ENCODE data around the gene CST6.

DNA sequence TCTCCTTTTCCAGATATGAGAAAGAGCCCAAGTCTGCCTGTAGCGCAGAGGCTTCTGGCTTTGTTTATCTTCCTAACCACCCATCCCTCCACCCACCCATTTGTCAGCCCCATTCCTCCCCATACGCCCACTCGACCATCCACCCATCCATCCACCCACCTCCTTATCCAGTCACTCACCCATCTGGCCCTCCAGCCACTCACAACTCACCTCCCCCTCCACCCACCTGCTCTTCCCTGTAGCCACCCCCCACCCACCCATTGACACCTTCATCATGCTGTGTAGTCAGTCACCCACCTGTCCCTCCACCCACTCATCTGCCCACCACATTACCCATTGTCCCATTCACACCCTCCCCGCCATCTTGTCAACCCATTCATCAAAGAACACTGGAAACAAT lies 5.5 kb downstream of the CST6 start:
- TF ChIP-seq, protein P1, sequence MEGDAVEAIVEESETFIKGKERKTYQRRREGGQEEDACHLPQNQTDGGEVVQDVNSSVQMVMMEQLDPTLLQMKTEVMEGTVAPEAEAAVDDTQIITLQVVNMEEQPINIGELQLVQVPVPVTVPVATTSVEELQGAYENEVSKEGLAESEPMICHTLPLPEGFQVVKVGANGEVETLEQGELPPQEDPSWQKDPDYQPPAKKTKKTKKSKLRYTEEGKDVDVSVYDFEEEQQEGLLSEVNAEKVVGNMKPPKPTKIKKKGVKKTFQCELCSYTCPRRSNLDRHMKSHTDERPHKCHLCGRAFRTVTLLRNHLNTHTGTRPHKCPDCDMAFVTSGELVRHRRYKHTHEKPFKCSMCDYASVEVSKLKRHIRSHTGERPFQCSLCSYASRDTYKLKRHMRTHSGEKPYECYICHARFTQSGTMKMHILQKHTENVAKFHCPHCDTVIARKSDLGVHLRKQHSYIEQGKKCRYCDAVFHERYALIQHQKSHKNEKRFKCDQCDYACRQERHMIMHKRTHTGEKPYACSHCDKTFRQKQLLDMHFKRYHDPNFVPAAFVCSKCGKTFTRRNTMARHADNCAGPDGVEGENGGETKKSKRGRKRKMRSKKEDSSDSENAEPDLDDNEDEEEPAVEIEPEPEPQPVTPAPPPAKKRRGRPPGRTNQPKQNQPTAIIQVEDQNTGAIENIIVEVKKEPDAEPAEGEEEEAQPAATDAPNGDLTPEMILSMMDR (IDR thresholded peaks at IDR 0.05): no peak
- TF ChIP-seq POLR2A (IDR thresholded peaks at IDR 0.05): no peak

All from lower leg skin (tissue), 3 donors.